Ishikawa (cell line): ENCODE measurements around the gene UBE2L3.

Experiments
- CEBPB ChIP-seq: IDR thresholded peaks from 2 replicates; pipeline ENCODE4 v1.6.1; 2012
- CREB1 ChIP-seq: IDR thresholded peaks from 2 replicates; pipeline ENCODE4 v1.6.1; 2012; ENCODE audit warnings: low read depth
- EGR1 ChIP-seq: IDR thresholded peaks from 2 replicates; pipeline ENCODE4 v1.6.1; 2012
- EP300 ChIP-seq: IDR thresholded peaks from 2 replicates; pipeline ENCODE4 v1.6.1; 2012; ENCODE audit warnings: borderline replicate concordance
- FOXM1 ChIP-seq: IDR thresholded peaks from 2 replicates; pipeline ENCODE4 v1.6.1; 2012; ENCODE audit warnings: low read depth, borderline replicate concordance
- MAX ChIP-seq: IDR thresholded peaks from 2 replicates; pipeline ENCODE4 v1.6.1; 2012
- NFIC ChIP-seq: IDR thresholded peaks from 2 replicates; pipeline ENCODE4 v1.6.1; 2012
- RAD21 ChIP-seq: IDR thresholded peaks from 2 replicates; pipeline ENCODE4 v1.6.1; 2012; ENCODE audit warnings: low read depth
- REST ChIP-seq: IDR thresholded peaks from 2 replicates; pipeline ENCODE4 v1.6.1; 2012; ENCODE audit warnings: low read depth, mild to moderate bottlenecking
- TAF1 ChIP-seq: IDR thresholded peaks from 2 replicates; pipeline ENCODE4 v1.6.1; 2012; ENCODE audit warnings: low read depth, mild to moderate bottlenecking
- TCF12 ChIP-seq: IDR thresholded peaks from 2 replicates; pipeline ENCODE4 v1.6.1; 2012; ENCODE audit warnings: low read depth
- TEAD4 ChIP-seq: IDR thresholded peaks from 2 replicates; pipeline ENCODE4 v1.6.1; 2012
- USF1 ChIP-seq: IDR thresholded peaks from 2 replicates; pipeline ENCODE4 v1.6.1; 2012
- YY1 ChIP-seq: IDR thresholded peaks from 2 replicates; pipeline ENCODE4 v1.6.1; 2012; ENCODE audit warnings: low read depth
- ZBTB7A ChIP-seq: IDR thresholded peaks from 2 replicates; pipeline ENCODE4 v1.6.1; 2012; ENCODE audit warnings: low read depth

UBE2L3 gene

GRCh38 chr22:21636629-21637218, 69.2 kb downstream of the UBE2L3 start:
- TF ChIP-seq TCF12 (no peak), REST (no peak), FOXM1 (no peak), MAX (no peak), EGR1 (no peak), TEAD4 (no peak), ZBTB7A (no peak), NFIC (no peak), USF1 (no peak), TAF1 (no peak), YY1 (no peak), CREB1 (no peak), EP300 (no peak), CEBPB (no peak), RAD21 (no peak)

GRCh38 chr22:21639359-21639758, 71.8 kb downstream of the UBE2L3 start:
- TF ChIP-seq EGR1, result no peak
- no peak for TF ChIP-seq REST
- TF ChIP-seq NFIC, result no peak
- no peak for TF ChIP-seq EP300
- no peak for TF ChIP-seq CREB1
- TF ChIP-seq RAD21, result no peak
- no peak for TF ChIP-seq TEAD4
- no peak for TF ChIP-seq ZBTB7A
- TF ChIP-seq MAX, result no peak
- no peak for TF ChIP-seq TCF12
- no peak for TF ChIP-seq CEBPB
- TF ChIP-seq TAF1, result no peak
- TF ChIP-seq YY1, result no peak
- no peak for TF ChIP-seq USF1
- TF ChIP-seq FOXM1, result no peak

GRCh38 chr22:21640810-21641209, 73.3 kb downstream of the UBE2L3 start:
- TF ChIP-seq TCF12 (no peak), REST (no peak), TEAD4 (no peak), USF1 (no peak), ZBTB7A (no peak)

- TF ChIP-seq MAX (peak; percentile 6; the same call in 1 of the 2 replicates), EGR1 (no peak), TEAD4 (no peak), TCF12 (no peak), ZBTB7A (no peak), FOXM1 (no peak), YY1 (peak; percentile 64; the same call in 1 of the 2 replicates), REST (no peak), CREB1 (no peak), USF1 (no peak), CEBPB (no peak), EP300 (no peak; the same call in 1 of the 2 replicates), TAF1 (no peak), RAD21 (peak; percentile 58), NFIC (no peak)
Observed at GRCh38 chr22:21641417-21641788, 73.9 kb downstream of the UBE2L3 start.
